ENCODE results near the gene RAB40C. TPM values are rescaled to one million over a fixed set of nuclear protein-coding genes. Genes with fewer than 3 reads are reported as not detected.

Gene RAB40C
- total and polyA plus RNA-seq, 9 of the 15 experiments (the other 6 are each of a cell fraction or from before 2014, with no cell fraction given): 0.17 to 23.4 (median 8.7) TPM

DNA sequence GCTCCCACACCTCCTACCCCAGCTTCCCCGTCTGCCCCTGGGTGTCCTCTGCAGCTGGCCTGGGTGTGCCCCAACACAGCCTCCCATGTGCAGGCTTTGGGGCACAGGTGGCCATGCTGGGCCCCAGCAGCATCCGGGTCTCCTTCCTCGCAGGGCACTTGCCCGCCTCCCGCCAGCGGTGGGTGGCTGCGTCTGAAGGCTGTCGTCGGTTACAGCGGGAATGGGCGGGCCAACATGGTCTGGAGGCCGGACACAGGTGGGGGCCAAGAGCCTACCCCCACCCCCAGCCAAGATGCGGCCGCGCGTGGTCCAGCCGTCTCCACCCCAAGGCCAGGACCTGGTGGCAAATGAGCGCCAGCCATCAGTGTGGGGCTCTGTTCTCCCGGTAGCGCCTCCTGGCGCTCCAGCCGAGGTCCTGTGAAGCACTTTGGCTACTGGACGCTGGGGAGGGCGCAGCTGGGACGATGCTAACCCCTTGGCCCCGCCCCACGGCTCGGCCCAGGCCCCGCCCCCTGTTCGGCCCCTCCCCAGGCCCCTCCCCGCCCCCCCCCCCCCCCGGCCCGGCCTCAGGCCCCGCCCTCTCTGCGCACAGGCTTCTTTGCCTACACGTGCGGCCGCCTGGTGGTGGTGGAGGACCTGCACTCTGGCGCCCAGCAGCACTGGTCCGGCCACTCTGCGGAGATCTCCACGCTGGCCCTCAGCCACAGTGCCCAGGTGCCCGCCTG, 70.8 kb downstream of the RAB40C start (continued):
- TF ChIP-seq, protein P1, sequence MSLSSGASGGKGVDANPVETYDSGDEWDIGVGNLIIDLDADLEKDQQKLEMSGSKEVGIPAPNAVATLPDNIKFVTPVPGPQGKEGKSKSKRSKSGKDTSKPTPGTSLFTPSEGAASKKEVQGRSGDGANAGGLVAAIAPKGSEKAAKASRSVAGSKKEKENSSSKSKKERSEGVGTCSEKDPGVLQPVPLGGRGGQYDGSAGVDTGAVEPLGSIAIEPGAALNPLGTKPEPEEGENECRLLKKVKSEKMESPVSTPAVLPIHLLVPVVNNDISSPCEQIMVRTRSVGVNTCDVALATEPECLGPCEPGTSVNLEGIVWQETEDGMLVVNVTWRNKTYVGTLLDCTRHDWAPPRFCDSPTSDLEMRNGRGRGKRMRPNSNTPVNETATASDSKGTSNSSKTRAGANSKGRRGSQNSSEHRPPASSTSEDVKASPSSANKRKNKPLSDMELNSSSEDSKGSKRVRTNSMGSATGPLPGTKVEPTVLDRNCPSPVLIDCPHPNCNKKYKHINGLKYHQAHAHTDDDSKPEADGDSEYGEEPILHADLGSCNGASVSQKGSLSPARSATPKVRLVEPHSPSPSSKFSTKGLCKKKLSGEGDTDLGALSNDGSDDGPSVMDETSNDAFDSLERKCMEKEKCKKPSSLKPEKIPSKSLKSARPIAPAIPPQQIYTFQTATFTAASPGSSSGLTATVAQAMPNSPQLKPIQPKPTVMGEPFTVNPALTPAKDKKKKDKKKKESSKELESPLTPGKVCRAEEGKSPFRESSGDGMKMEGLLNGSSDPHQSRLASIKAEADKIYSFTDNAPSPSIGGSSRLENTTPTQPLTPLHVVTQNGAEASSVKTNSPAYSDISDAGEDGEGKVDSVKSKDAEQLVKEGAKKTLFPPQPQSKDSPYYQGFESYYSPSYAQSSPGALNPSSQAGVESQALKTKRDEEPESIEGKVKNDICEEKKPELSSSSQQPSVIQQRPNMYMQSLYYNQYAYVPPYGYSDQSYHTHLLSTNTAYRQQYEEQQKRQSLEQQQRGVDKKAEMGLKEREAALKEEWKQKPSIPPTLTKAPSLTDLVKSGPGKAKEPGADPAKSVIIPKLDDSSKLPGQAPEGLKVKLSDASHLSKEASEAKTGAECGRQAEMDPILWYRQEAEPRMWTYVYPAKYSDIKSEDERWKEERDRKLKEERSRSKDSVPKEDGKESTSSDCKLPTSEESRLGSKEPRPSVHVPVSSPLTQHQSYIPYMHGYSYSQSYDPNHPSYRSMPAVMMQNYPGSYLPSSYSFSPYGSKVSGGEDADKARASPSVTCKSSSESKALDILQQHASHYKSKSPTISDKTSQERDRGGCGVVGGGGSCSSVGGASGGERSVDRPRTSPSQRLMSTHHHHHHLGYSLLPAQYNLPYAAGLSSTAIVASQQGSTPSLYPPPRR (CRISPR knock-in tag; IDR thresholded peaks at IDR 0.05; ENCODE audit: borderline replicate concordance): no peak
- TF ChIP-seq POLR2AphosphoS5 (IDR thresholded peaks at IDR 0.05; ENCODE audit: control insufficient read depth, insufficient read depth, low read depth, low read length) (no peak), ZFPM2 (CRISPR knock-in tag; IDR thresholded peaks at IDR 0.05) (no peak), SMC3 (conservative IDR thresholded peaks at IDR 0.05; ENCODE audit: insufficient read depth, low read depth, low read length) (peak; percentile 29; the same call in 1 of the 2 replicates)
- TF ChIP-seq, protein P2, sequence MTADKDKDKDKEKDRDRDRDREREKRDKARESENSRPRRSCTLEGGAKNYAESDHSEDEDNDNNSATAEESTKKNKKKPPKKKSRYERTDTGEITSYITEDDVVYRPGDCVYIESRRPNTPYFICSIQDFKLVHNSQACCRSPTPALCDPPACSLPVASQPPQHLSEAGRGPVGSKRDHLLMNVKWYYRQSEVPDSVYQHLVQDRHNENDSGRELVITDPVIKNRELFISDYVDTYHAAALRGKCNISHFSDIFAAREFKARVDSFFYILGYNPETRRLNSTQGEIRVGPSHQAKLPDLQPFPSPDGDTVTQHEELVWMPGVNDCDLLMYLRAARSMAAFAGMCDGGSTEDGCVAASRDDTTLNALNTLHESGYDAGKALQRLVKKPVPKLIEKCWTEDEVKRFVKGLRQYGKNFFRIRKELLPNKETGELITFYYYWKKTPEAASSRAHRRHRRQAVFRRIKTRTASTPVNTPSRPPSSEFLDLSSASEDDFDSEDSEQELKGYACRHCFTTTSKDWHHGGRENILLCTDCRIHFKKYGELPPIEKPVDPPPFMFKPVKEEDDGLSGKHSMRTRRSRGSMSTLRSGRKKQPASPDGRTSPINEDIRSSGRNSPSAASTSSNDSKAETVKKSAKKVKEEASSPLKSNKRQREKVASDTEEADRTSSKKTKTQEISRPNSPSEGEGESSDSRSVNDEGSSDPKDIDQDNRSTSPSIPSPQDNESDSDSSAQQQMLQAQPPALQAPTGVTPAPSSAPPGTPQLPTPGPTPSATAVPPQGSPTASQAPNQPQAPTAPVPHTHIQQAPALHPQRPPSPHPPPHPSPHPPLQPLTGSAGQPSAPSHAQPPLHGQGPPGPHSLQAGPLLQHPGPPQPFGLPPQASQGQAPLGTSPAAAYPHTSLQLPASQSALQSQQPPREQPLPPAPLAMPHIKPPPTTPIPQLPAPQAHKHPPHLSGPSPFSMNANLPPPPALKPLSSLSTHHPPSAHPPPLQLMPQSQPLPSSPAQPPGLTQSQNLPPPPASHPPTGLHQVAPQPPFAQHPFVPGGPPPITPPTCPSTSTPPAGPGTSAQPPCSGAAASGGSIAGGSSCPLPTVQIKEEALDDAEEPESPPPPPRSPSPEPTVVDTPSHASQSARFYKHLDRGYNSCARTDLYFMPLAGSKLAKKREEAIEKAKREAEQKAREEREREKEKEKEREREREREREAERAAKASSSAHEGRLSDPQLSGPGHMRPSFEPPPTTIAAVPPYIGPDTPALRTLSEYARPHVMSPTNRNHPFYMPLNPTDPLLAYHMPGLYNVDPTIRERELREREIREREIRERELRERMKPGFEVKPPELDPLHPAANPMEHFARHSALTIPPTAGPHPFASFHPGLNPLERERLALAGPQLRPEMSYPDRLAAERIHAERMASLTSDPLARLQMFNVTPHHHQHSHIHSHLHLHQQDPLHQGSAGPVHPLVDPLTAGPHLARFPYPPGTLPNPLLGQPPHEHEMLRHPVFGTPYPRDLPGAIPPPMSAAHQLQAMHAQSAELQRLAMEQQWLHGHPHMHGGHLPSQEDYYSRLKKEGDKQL (CRISPR knock-in tag; IDR thresholded peaks at IDR 0.05; ENCODE audit: borderline replicate concordance): no peak
- TF ChIP-seq, protein P3, sequence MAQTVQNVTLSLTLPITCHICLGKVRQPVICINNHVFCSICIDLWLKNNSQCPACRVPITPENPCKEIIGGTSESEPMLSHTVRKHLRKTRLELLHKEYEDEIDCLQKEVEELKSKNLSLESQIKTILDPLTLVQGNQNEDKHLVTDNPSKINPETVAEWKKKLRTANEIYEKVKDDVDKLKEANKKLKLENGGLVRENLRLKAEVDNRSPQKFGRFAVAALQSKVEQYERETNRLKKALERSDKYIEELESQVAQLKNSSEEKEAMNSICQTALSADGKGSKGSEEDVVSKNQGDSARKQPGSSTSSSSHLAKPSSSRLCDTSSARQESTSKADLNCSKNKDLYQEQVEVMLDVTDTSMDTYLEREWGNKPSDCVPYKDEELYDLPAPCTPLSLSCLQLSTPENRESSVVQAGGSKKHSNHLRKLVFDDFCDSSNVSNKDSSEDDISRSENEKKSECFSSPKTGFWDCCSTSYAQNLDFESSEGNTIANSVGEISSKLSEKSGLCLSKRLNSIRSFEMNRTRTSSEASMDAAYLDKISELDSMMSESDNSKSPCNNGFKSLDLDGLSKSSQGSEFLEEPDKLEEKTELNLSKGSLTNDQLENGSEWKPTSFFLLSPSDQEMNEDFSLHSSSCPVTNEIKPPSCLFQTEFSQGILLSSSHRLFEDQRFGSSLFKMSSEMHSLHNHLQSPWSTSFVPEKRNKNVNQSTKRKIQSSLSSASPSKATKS (CRISPR knock-in tag; IDR thresholded peaks at IDR 0.05): no peak
- TF ChIP-seq, protein P4, sequence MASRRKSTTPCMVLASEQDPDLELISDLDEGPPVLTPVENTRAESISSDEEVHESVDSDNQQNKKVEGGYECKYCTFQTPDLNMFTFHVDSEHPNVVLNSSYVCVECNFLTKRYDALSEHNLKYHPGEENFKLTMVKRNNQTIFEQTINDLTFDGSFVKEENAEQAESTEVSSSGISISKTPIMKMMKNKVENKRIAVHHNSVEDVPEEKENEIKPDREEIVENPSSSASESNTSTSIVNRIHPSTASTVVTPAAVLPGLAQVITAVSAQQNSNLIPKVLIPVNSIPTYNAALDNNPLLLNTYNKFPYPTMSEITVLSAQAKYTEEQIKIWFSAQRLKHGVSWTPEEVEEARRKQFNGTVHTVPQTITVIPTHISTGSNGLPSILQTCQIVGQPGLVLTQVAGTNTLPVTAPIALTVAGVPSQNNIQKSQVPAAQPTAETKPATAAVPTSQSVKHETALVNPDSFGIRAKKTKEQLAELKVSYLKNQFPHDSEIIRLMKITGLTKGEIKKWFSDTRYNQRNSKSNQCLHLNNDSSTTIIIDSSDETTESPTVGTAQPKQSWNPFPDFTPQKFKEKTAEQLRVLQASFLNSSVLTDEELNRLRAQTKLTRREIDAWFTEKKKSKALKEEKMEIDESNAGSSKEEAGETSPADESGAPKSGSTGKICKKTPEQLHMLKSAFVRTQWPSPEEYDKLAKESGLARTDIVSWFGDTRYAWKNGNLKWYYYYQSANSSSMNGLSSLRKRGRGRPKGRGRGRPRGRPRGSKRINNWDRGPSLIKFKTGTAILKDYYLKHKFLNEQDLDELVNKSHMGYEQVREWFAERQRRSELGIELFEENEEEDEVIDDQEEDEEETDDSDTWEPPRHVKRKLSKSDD (conservative IDR thresholded peaks at IDR 0.05; ENCODE audit: low read length): no peak
